HK-2 (cell line): ENCODE results near the gene RNF7.
"Not testable (repeated sequence)": the region's sequence is repeated elsewhere in the genome, so short reads cannot be mapped to it uniquely, and the experiment has no call there.

ENCODE experiments used
- DNase-seq: peaks from one replicate; pipeline ENCODE4 v3.0.0-alpha.2; 2018; ENCODE audit not compliant: unreplicated experiment

RNF7 gene

GRCh38 chr3:141738022-141738890 is at the start of gene RNF7:
Gene RNF7, plus strand, starts transcription at chr3:141738298. Its CDS starts 44 bp downstream, at chr3:141738342.
- DNase-seq: peak; percentile 96

GRCh38 chr3:141690431-141691072 is 47.5 kb upstream of the RNF7 start:
- DNase-seq: no peak

- not testable (repeated sequence) for DNase-seq
Measured at GRCh38 chr3:141691471-141691870, 46.6 kb upstream of the RNF7 start.

- not testable (repeated sequence) for DNase-seq
Measured at GRCh38 chr3:141692973-141693372, 45.1 kb upstream of the RNF7 start.

- no peak for DNase-seq
Measured at GRCh38 chr3:141699324-141699723, 38.8 kb upstream of the RNF7 start.

- DNase-seq: no peak
Measured at GRCh38 chr3:141699897-141700296, 38.2 kb upstream of the RNF7 start.

GRCh38 chr3:141703367-141703766 is 34.7 kb upstream of the RNF7 start:
- not testable (repeated sequence) for DNase-seq

- no peak for DNase-seq
Measured at GRCh38 chr3:141707741-141708203, 30.3 kb upstream of the RNF7 start.

GRCh38 chr3:141708367-141708766 is 29.7 kb upstream of the RNF7 start:
- DNase-seq: no peak

GRCh38 chr3:141709126-141709770 is 28.9 kb upstream of the RNF7 start:
- no peak for DNase-seq

GRCh38 chr3:141710121-141710520 is 28.0 kb upstream of the RNF7 start:
- DNase-seq: no peak

GRCh38 chr3:141710888-141711616 is 27.0 kb upstream of the RNF7 start:
- no peak for DNase-seq

GRCh38 chr3:141714671-141715070 is 23.4 kb upstream of the RNF7 start:
- no peak for DNase-seq

GRCh38 chr3:141722081-141722480 is 16.0 kb upstream of the RNF7 start:
- no peak for DNase-seq

GRCh38 chr3:141722648-141723047 is 15.4 kb upstream of the RNF7 start:
- DNase-seq: no peak

GRCh38 chr3:141723255-141723654 is 14.8 kb upstream of the RNF7 start:
- no peak for DNase-seq

GRCh38 chr3:141724186-141724585 is 13.9 kb upstream of the RNF7 start:
- DNase-seq: no peak

GRCh38 chr3:141725036-141725435 is 13.1 kb upstream of the RNF7 start:
- DNase-seq: no peak

GRCh38 chr3:141726483-141726882 is 11.6 kb upstream of the RNF7 start:
- DNase-seq: no peak

GRCh38 chr3:141728355-141728892 is 9.7 kb upstream of the RNF7 start:
- DNase-seq: no peak

GRCh38 chr3:141729240-141729639 is 8.9 kb upstream of the RNF7 start:
- no peak for DNase-seq

GRCh38 chr3:141735176-141735575 is 2.9 kb upstream of the RNF7 start:
- DNase-seq: no peak
